GM11168 (cell line): ENCODE measurements around the gene CYB561D1.
"Not testable (repeated sequence)": the region's sequence is repeated elsewhere in the genome, so short reads cannot be mapped to it uniquely, and the experiment has no call there.

Source experiments
- in situ Hi-C: fragments of 300-500 bp; cut with MboI; formaldehyde crosslinking; loops from one replicate; pipeline ENCODE4 v1.12.0; 2022; ENCODE audit warnings: low sequenced_read_pairs; ENCODE audit not compliant: unreplicated experiment

The CYB561D1 gene, protein sequence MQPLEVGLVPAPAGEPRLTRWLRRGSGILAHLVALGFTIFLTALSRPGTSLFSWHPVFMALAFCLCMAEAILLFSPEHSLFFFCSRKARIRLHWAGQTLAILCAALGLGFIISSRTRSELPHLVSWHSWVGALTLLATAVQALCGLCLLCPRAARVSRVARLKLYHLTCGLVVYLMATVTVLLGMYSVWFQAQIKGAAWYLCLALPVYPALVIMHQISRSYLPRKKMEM

GRCh38 chr1:109493805-109494539 lies at the start of gene CYB561D1:
Gene CYB561D1, plus strand, starts transcription at chr1:109494094. Its CDS starts 46 bp downstream, at chr1:109494140.
- in situ Hi-C loops = no loop called here

DNA sequence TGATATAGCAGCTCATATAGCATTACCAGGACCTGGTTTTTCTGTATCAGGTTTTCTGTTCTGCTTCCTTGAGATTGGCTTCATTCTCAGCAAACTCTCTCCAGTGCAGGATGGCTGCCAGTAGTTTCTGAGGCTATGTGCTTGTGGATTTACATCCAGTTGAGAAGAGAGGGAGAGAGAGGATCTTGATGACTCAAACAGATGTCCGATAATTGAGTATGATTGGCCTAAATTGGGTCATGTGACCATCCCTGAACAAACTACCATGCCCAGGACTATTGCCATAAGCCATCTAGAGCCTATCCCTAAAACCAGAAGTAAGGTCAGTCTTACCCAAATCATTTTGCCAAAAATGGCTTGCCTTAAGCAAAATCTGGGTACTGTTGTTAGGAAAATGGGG lies 49.5 kb upstream of the CYB561D1 start:
- in situ Hi-C loops = no loop called here

DNA sequence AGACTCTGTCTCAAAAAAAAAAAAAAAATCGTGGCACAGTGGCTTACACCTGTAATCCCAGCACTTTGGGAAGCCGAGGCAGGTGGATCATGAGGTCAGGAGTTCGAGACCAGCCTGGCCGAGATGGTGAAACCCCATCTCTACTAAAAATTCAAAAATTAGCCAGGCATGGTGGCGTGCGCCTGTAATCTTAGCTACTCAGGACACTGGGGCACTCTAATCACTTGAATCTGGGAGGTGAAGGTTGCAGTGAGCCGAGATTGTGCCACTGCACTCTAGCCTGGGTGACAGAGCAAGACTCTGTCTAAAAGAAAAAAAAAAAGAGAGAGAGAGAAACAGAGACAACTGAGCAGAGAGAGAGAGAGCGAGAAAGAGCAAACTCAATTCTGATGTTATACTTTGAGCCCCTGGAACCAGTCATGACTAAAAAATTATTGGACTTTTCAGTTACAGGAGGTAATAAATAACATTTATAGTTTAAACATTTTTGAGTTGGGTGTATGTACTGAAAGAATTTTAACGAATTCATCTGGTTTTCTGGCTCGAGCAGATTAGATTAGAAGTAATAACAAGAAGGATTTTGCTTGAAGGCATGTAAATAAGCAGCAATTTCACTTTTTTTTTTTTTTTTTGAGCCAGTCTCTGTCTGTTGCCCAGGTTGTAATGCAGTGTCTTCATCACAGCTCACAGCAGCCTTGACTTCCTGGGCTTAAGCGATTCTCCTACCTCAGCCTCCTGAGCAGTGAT lies 47.8 kb upstream of the CYB561D1 start:
- in situ Hi-C loops = not testable (repeated sequence)

DNA sequence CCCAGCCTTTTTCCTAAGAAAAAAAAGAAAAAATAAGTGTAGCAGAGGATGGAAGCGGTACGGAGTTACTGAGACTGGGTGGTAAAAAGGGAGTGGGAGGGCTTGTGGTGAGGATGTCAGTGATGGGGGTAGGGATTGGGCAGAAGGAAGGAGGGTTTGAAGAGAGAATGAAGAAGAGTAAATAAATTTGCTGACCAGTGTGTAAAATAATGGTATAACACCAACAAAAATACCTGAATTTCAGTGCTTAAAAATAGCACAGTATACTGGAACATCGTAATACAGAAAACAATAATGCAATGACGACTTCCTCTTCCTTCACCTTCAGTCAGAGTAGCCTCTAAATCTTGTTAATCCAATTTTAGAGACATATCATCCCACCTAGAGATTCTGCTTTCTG lies 46.4 kb upstream of the CYB561D1 start:
- in situ Hi-C loops = no loop called here

GRCh38 chr1:109454497-109455133 lies 39.3 kb upstream of the CYB561D1 start:
- in situ Hi-C loops = no loop called here

DNA sequence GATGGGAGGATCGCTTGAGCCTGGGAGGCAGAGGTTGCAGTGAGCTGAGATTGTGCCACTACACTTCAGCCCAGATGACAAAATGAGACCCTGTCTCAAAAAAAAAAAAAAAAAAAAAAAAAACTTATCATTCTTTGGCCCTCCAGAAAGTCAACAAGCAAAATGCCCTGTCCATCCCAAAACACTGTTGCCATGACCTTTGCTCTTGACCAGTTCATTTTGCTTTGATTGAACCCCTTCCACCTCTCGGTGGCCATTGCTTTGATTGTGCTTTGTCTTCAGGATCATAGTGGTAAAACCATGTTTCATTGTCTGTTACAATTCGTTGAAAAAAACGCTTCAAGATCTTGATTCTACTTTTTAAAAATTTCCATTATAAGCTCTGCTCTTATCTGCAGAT lies 36.1 kb upstream of the CYB561D1 start:
- in situ Hi-C loops = no loop called here

- in situ Hi-C loops = no loop called here
Measured at GRCh38 chr1:109466125-109466451, 27.8 kb upstream of the CYB561D1 start.

- in situ Hi-C loops = no loop called here
Measured at GRCh38 chr1:109466452-109467300, 27.2 kb upstream of the CYB561D1 start, which contains the start of gene SYPL2. Gene SYPL2, plus strand, starts transcription at chr1:109466546. Its CDS starts 298 bp downstream, at chr1:109466844.

- in situ Hi-C loops = no loop called here
Measured at GRCh38 chr1:109467301-109467777, 26.6 kb upstream of the CYB561D1 start.

DNA sequence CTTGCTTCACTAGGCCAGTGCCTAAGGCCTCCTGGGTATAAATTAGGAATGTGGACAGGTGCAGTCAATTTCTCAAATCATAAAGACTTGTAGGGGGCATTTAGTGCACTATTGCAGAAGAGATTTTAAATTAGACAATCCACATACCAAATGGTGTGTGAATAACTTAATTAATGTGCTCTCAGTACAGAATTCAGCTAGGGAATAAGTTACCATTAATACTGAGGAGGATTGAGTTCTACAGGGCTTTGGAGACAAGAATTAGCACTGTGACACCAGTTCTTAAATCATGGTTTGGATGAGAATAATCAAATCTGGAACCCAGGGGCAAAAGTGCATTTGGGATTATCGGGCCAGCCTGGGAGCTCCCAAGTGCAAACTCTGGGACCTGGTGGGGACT lies 25.8 kb upstream of the CYB561D1 start:
- in situ Hi-C loops = no loop called here

DNA sequence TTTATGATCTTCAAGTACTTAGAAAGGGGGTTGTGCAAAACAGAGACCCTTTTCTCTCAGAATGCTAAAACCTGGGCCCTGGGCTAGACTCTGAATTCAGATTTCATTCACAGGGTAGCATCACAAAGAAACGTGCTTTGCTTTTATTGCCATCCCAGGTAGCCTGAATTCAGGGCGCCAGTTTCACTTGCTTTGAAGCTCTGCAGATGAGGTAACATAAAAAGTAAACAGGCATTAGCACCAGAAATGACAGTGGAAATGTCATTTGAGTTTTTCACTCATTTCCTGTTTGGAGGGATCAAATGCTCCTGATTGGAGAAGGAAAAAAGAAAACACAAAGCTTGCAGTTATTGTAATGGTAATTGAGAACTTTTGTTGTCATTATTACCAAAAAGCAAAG lies 25.0 kb upstream of the CYB561D1 start:
- in situ Hi-C loops = no loop called here

DNA sequence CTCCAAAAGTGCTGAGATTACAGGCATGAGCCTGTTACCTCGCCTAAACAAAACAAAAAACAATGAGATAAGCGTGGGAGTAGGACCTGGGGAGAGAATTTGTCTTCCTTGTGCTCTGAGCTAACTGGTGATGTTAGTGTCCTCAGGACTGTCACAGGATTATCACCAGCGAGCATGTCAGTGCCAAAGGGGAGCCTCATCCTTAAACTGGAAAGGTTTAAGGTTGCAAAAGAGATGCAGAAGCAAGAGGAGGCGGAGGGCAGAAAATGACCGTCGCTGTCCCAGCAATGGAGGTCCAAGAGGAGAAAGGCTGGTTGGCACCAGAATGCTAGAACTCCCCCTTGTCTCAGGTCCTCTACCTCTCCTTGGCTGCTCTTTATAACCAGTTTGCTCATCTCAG lies 23.6 kb upstream of the CYB561D1 start:
- in situ Hi-C loops = no loop called here

DNA sequence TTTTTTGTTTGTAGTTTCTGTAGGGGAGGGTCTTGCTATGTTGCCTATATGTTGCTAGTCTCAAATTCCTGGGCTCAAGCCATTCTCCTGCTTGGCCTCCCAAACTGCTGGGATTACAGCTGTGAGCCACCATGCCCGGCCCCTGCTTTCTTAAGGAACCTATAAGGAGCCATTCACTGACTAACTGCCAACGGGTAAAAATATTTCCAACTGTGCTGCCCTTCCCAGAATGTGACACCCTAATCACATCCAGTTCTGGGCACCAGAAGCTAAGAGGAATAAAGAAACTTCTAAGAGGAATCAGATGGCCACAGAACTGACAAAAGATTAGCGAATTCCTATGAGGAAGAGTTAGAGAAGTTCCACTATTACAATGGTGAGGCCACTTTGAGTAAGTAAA lies 21.1 kb upstream of the CYB561D1 start:
- in situ Hi-C loops = no loop called here

DNA sequence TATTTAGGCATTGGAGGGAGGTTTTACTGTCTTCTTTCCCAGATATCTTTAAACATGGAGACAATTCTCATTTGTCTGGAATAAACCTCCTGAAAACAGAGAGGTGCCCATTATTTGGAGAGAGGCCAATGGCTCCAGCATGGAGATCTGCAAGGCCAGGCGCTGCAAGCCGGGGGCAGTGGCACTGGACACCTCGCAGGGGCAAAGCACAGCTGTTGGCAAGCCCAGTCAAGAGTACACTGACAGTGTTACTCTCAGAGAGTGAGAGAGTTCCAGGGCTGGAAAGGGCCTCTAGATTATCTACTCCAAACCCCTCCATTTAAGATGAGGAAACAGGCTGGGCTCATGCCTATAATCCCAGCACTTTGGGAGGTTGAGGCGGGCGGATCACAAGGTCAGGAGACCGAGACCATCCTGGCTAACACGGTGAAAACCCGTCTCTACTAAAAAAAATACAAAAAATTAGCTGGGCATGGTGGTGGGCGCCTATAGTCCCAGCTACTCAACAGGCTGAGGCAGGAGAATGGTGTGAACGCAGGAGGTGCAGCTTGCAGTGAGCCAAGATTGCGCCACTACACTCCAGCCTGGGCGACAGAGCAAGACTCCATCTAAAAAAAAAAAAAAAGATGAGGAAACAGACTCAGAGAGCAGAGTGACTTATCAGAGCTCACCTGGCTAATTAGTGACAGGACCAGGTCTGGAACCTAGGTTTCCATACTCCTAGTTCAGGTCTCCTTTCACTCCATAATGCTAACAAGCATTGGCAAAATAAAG lies 20.4 kb upstream of the CYB561D1 start:
- in situ Hi-C loops = not testable (repeated sequence)

DNA sequence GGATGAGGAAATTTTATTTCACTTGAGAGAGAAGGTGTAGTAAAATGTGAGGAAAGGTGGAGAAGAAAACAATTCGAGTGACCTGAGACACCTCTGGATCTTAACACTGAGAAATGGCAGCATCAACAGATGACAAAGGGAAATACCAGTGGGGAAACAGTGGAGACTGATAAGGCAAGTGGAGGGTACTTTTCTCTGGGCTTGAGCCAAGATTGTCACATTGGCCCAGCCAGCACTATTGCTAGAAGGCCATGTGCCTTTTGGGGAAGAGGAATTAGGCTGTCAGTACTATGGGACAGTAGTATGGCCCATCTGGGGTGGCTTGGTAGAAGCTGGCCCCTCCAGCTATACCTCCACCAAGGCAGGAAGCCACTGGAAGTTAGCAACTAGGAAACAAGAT lies 19.2 kb upstream of the CYB561D1 start:
- in situ Hi-C loops = no loop called here

- in situ Hi-C loops = no loop called here
Measured at GRCh38 chr1:109475261-109475660, 18.6 kb upstream of the CYB561D1 start.

GRCh38 chr1:109476825-109477224 lies 17.1 kb upstream of the CYB561D1 start:
- in situ Hi-C loops = no loop called here

DNA sequence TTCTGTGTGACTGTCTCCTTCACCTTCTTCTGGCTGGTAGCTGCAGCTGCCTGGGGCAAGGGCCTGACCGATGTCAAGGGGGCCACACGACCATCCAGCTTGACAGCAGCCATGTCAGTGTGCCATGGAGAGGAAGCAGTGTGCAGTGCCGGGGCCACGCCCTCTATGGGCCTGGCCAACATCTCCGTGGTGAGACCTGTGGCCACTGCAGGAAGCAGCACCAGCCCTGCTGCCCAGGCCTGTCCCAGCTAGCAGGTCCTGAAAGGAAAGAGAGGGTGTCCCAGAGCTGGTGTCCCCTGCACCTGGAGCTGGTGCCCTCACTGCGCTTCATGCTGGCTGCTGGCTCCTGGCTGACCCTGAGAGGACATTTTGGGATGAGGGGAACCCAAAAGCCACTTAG lies 16.1 kb upstream of the CYB561D1 start:
- in situ Hi-C loops = no loop called here

DNA sequence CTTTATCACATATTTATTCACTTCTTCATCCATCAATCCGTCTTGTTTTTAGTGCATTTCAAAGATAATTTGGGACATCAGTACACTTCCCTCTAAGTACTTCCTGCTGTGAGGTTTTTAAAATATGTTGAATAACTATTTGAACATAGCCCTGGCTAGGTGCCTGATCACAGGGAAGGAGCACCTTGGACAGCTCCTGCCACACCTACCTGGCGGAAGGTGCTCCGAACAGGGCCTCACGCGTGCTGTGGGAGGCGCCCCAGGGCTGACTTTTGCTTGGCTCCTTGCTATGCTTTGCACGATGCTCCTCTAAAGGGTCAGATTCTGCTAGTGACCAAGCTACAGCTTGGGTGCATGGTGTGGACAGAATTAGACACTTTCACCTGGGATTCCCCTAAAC lies 15.1 kb upstream of the CYB561D1 start:
- in situ Hi-C loops = no loop called here
